H7 (cell line): ENCODE results near the gene NECTIN1. TPM values are rescaled to one million over a fixed set of nuclear protein-coding genes. Genes with fewer than 3 reads are reported as not detected.

Experiments used
- DNase-seq: peaks from one replicate; pipeline ENCODE4 v3.0.0; 2012
- H3K27me3 ChIP-seq: 2 replicates; pipeline ENCODE4 v1.6.0; 2011; ENCODE audit warnings: mild to moderate bottlenecking, low read length; ENCODE audit not compliant: control insufficient read depth, insufficient read depth
- H3K36me3 ChIP-seq: replicated peaks from 2 replicates; pipeline ENCODE4 v1.5.1; 2011; ENCODE audit warnings: low read length; ENCODE audit not compliant: control insufficient read depth, insufficient read depth
- H3K4me3 ChIP-seq: 2 replicates; pipeline ENCODE4 v1.5.1; 2011; ENCODE audit warnings: low read depth, mild to moderate bottlenecking, control low read depth, low read length, moderate library complexity; ENCODE audit not compliant: insufficient read depth
- total RNA-seq: library from RNA; depleted of rRNA; stranded (reverse); fragments of >200 nt; shearing (Covaris generic); gene quantifications from 2 replicates; pipeline ENCODE4 v1.2.3, GENCODE V29; 2014

Gene NECTIN1
- total RNA-seq, 1 experiment from 2014 or later = 20.9 TPM

- DNase-seq = no peak
- Histone ChIP-seq H3K36me3 (no peaks in the 10 kb centered on the region; the same call in 1 of the 2 replicates), H3K27me3 (peaks cover 3% of the 10 kb centered on the region), H3K4me3 (peak overlapping the region; percentile 80)
These were observed 554 bp upstream of the NECTIN1 start for GRCh38 chr11:119729581-119729927.

- Histone ChIP-seq H3K27me3 (peaks cover 3% of the 10 kb centered on the region), H3K4me3 (peak overlapping the region; percentile 80), H3K36me3 (no peaks in the 10 kb centered on the region; the same call in 1 of the 2 replicates)
- DNase-seq = peak; percentile 81
These were observed 781 bp downstream of the NECTIN1 start for GRCh38 chr11:119728211-119728626.

GRCh38 chr11:119727523-119728151 is 1.4 kb downstream of the NECTIN1 start:
- Histone ChIP-seq H3K27me3 (peaks cover 3% of the 10 kb centered on the region), H3K4me3 (peak overlapping the region; percentile 80), H3K36me3 (no peaks in the 10 kb centered on the region; the same call in 1 of the 2 replicates)
- peak; percentile 89 for DNase-seq

- peak overlapping the region; percentile 80 for H3K4me3 ChIP-seq
- peak; percentile 89 for DNase-seq
- H3K27me3 ChIP-seq = peaks cover 3% of the 10 kb centered on the region
- H3K36me3 ChIP-seq = no peaks in the 10 kb centered on the region; the same call in 1 of the 2 replicates
These were observed 2.1 kb downstream of the NECTIN1 start for GRCh38 chr11:119726585-119727522.

GRCh38 chr11:119726150-119726553 is 2.8 kb downstream of the NECTIN1 start:
- H3K36me3 ChIP-seq = no peaks in the 10 kb centered on the region; the same call in none of the 2 replicates
- H3K27me3 ChIP-seq = peaks cover 3% of the 10 kb centered on the region
- DNase-seq = no peak
- H3K4me3 ChIP-seq = peak overlapping the region; percentile 80

GRCh38 chr11:119724956-119725355 is 4.0 kb downstream of the NECTIN1 start:
- Histone ChIP-seq H3K36me3 (no peaks in the 10 kb centered on the region; the same call in none of the 2 replicates), H3K4me3 (no peak overlapping the region), H3K27me3 (peaks cover 3% of the 10 kb centered on the region)
- no peak for DNase-seq

GRCh38 chr11:119723952-119724325 is 5.1 kb downstream of the NECTIN1 start:
- Histone ChIP-seq H3K27me3 (no peaks in the 10 kb centered on the region; the same call in 1 of the 2 replicates), H3K36me3 (no peaks in the 10 kb centered on the region; the same call in none of the 2 replicates), H3K4me3 (no peak overlapping the region)
- no peak for DNase-seq

- peak; percentile 54 for DNase-seq
- no peaks in the 10 kb centered on the region; the same call in 1 of the 2 replicates for H3K27me3 ChIP-seq
- no peak overlapping the region for H3K4me3 ChIP-seq
- H3K36me3 ChIP-seq = no peaks in the 10 kb centered on the region; the same call in none of the 2 replicates
These were observed 5.6 kb downstream of the NECTIN1 start for GRCh38 chr11:119723243-119723951.

GRCh38 chr11:119722281-119722794 is 6.7 kb downstream of the NECTIN1 start:
- no peaks in the 10 kb centered on the region for H3K27me3 ChIP-seq
- no peaks in the 10 kb centered on the region; the same call in none of the 2 replicates for H3K36me3 ChIP-seq
- H3K4me3 ChIP-seq = no peak overlapping the region
- DNase-seq = peak; percentile 53

GRCh38 chr11:119721129-119722120 is 7.6 kb downstream of the NECTIN1 start:
- no peak overlapping the region for H3K4me3 ChIP-seq

GRCh38 chr11:119720311-119720913 is 8.6 kb downstream of the NECTIN1 start:
- Histone ChIP-seq H3K36me3 (no peaks in the 10 kb centered on the region; the same call in none of the 2 replicates), H3K4me3 (no peak overlapping the region), H3K27me3 (no peaks in the 10 kb centered on the region)
- no peak for DNase-seq

More at GRCh38 chr11:119721129-119722120, 7.6 kb downstream of the NECTIN1 start:
- Histone ChIP-seq H3K36me3 (no peaks in the 10 kb centered on the region; the same call in none of the 2 replicates), H3K27me3 (no peaks in the 10 kb centered on the region)
- peak; percentile 92 for DNase-seq

- no peak overlapping the region for H3K4me3 ChIP-seq
- H3K36me3 ChIP-seq = no peaks in the 10 kb centered on the region; the same call in 1 of the 2 replicates
- DNase-seq = no peak
- H3K27me3 ChIP-seq = no peaks in the 10 kb centered on the region
These were observed 11.0 kb downstream of the NECTIN1 start for GRCh38 chr11:119717839-119718534.
